HG02884 (cell line): ENCODE data around the gene ZFP1.
A peak's percentile ranks its signal among the peaks of the same experiment; 100 is the strongest.

Experiments
- ATAC-seq: cut with Tn5 transposase; IDR thresholded peaks from one replicate; pipeline ENCODE4 v1.9.1; 2021; ENCODE audit warnings: mild to moderate bottlenecking, moderate library complexity; ENCODE audit not compliant: unreplicated experiment

The ZFP1 gene

DNA sequence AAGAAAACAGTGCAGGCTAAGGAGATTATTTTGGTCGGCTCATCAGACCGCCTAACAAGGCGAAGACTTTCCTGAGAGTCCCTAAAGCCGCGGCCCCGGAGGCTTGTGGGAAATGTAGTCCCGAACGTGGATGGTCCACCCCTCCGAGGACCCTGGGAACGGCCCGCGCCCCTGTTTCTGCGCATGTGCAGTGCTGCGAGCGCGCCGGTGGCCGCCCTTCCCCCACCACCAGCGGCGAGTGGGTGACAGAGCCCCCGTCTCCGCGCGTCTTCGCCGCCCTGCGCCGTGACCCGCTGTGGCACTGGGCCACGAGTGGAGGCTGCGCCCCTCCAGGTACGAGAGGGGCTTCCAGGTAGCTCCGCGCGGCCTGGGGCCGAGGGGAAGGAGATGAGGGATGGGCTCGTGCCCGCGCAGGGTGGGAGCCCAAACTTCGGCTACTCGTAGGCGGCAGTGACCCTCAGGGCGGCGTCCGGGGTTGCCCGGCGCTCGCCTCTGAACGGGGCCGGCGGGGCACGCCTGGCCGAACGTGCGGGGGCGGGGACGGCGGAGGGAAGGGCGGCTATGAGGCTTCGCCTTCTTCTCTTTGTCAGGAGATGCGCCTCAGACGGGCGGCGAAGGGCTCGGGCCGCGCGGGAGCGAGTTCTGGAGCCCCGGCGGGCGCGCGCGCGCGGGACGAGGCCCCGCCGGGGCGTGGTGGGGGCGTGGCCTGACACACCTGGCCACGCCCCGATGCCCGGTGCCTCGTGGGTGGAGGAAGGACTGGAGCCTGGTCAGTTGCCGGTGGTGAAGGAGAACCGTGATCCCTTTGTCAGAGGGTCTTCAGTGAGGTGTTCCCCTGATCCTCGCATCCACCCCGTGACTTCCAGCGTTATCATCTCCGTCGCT lies at the start of gene ZFP1:
Gene ZFP1, plus strand, starts transcription at position 214 of the 885 bp plus-strand sequence. CDS start 4,428 bp downstream, outside the sequence.
- peak; percentile 72 for ATAC-seq

DNA sequence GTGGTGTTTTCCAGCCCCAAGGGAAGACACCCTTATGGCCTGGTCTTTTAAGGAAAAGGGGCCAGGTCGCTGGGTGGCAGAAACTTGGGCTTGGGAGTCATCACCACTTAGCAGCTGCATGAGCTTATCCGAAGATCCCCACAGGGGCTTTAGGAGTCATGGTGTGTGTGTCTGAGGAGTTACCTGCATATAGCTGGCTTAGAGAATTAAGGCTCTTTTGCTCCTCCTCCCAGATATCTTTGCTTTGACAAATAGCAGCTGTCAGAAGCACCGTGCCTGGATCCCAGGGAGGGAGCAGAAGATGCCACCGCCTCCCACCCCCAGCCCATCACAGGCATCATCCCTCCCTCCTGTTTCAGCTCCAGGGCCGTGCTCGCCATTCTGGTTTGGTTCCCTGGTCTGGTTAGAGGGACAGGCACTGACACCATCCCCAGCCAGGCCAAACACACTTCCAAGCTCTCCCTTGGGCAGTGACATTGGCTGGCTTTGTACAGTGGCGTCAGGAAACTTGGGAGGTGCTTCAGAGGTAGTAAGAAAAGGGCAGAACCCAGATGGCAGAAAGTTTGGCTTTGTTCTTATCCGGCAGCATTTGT lies 49.2 kb upstream of the ZFP1 start:
- ATAC-seq = no peak

DNA sequence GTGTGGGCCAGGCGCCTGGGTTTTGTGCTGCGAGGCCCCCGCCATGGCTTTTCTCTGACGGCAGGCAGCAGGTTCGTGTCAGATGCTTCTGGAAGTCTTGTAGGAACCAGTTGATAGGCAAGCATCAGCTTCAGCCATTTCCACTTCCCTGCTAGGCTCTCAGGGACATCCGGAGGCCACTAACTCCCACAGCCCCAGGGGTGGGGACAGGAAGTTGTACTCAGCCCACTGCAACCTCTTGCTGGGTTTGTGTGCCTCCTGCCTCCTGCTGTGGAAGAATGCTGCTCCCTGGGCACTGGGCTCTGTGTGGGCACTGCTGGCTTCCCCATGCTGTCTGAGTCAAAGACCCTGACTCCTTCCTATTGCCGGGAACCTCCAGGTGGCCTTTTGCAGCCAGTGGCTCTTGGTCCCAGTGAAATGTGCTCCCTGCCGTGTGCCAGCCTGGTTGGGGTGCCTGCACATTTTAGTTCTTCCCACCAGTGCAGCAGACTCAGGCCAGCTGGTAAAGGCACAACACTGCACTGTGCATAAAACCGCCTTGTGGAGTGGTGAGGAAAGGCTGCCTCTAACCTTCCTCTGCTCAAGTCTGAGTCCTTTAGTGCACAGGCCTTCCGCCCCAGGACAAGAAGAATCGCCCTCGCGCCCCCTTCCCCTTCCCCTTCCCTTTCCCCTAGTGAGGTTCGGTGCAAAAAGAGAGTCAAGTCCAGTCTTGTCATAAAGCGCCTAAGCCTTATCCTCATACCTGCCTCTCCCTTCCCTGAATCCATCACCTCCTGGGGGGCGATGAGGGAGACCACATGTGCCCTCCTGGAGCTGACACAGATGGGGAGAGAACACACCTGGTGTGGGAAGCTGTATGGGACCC lies 48.4 kb upstream of the ZFP1 start:
- no peak for ATAC-seq

DNA sequence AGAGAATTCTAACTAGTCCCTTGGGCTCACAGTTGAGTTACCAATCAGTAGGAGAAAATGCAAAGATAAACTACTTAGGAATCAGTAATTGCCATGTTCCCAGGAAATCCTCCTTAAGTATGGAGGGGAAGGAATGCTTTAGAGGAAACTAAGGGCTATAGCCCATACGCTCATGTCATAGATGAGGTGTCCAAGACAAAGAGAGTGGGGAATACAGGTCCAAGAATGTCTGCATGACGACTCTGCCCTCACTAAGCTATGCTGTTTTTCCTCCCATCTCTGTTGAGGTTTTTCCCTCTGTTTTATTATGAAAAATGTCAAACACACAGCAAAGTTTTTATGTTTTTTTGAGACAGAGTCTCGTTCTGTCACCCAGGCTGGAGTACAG lies 47.7 kb upstream of the ZFP1 start:
- ATAC-seq = no peak

GRCh38 chr16:75101635-75102034 lies 46.7 kb upstream of the ZFP1 start:
- ATAC-seq = no peak

DNA sequence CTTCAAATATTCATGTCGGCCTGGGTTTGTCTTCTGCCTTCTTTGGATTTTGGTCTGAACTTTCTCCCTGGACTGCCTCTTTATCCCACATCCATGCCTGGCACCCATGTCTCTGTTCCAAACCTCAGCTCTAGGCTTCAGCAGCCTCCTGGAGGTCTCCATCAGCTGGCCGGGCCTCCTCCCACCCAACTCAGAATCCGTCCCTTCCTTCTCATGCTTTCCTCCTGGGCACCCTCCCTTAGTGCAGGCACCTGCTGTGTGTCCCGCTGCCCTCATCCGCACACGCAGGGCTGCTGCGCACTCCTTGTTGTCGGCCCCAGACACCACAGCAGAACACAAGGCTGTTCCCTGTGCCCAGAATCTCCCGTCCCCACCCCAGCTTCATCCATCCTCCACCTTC lies 45.7 kb upstream of the ZFP1 start:
- no peak for ATAC-seq

- no peak for ATAC-seq
Measured at GRCh38 chr16:75103994-75104393, 44.3 kb upstream of the ZFP1 start.

DNA sequence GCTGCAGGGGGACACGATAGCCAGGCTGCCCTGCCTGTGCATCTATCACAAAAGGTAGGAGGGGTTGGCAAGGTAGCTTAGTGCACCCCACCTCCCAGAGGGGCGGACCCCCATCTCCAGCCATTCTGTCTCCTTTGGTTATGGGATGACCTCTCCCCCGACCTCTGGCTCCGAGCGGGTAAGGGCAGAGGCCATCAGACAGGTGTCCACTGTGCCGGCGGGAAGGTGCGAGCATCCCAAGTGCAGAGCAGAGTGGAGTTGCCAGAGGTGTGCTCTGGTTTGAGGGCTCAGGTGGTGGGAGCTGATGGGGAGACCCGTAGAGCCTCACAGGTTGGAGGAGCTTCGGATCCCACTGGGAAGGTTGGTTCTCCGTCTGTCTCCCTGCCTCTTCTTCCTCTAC lies 43.5 kb upstream of the ZFP1 start:
- no peak for ATAC-seq

DNA sequence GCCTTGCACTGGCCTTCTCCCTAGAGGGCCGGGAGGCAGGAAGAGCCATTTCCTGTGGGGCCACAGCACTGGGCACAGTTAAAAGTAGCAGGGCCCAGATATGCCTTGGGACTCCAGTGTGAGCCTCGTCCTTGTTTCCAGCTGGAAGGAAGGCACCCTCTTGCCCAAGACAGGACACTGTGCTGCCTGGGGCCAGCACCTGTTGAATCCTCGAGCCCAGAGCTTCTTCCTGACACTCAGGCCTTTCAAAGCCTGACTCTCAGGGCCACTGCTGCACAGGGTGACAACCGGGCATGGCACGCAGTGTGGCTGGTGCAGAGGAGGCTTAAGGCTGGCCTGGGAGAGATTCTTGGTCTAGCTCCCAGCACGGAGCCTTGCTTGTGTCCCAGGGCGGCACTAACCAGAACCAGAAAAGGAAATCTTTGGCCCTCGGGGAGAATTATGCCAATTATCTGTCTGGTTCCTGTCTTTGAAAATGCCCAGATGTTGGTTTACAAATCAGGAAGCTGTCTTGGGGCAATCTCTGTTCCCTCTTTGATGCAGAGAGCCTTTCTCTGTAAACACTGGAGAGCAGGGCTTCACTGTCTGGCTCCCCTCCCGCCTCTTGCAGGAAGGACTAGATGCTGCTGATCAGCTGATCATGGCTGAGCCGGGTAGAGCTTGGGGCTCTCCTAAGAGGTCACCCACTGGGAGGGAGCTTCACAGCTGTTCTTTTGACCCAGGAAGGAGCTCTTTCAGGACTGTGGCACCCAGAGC lies 42.8 kb upstream of the ZFP1 start:
- no peak for ATAC-seq

DNA sequence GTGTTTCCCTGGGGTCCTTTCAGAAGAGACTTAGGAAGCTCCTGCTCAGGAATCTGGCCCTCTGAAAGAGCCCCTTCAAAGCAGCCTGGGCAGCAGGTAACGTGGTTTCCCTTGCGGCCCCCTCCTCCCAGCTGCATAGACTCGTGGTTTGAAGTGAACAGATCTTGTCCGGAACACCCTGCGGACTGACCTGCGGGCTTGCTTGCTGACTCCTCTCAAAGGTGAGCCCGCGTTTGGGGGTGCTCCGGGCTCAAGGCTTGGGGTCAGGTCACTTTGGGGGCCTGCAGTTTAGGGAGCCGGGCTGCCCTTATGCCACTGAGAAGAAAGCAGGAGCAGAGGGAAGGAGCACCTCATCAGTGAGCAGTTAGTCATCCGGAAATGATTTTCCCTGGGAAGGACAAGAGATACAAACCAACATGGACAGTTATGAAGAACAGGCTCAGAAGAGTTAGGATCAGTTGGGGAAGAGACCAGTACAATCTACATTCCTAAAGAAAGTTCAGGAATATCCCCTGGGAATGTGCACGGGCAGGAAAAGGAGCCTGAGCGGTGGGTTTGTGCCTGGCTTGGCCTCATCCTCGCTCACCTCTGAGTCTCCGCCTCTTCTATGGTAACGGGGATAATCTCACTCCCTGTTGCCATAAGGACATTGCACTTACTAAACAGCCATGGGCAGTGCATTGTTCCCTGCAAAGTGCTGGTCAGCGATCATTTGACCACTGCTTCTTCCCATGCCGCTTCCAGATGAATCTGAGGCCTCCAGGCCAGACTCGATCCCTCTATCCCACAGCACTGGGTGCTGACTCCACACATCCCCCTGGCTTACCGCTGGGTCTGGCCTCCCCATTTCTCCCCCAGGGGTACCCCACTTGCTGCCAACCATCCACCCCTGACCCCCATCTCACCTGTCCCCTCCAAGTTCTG lies 41.7 kb upstream of the ZFP1 start:
- no peak for ATAC-seq

DNA sequence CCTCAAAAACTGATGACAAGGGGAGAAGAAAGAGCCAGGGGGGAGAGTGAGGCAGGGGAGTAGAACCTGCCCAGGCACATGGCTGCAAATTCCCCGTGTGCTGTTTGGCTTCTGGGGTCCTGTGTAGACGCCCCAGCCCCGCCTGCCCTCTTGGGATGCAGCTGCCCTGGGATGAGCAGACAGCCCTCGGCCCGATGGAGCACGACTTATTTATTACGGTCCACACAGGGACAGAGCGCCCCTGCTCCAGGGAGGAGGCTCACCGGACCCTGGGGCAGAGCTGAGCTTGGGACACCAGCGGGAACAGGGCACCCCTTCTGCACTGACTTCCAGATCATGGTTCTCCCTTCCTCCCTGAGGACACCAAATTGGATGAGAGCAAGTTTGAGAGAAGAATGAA lies 40.8 kb upstream of the ZFP1 start:
- ATAC-seq = no peak

DNA sequence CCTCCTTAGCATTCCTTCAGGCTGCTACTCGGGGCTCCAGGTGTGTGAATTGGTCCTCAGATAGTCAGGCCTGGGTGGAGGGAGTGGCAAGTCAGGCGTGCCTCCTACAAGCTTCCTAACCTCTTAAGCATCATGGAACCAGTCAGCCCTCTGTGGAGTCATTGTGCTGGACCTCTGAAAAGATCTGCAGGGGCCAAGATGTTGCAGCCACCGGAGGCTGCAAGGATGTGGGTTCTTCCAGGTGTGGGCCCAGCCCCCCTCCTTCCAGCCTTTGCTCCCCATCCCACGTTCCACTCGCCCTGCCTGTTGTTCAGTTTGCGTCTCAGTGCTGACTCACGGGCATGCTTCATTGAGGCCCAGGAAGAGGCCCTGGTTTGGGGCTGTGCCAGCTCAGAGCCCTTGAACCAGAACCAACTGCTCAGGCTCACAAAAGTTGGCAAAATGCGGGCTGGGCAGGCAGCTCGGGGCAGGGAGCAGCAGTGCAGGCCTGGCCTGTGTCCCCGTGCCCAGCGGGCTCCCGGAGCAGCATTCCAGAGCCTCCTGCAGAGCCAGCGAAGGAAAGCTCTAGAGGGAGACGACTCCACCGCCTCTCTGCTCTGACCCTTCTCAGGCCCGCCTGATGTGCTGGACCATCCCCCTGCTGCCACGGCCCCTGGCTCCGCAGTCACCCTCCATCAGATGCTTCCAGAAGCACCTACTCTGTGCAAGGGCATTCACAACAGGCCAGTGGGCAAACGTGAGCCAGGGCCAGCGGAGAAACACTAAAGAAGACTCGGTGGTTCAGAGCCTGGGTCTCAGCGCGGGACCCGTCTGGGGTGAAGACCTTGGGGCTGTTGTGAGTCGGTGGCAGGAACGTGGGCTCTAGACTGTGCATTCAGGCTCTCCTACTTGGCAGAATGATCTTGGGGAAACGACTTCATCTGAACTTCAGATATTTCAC lies 39.3 kb upstream of the ZFP1 start:
- no peak for ATAC-seq

- ATAC-seq = no peak
Measured at GRCh38 chr16:75109732-75110243, 38.5 kb upstream of the ZFP1 start.

GRCh38 chr16:75110637-75111513 lies 37.4 kb upstream of the ZFP1 start:
- ATAC-seq = peak; percentile 59

- peak; percentile 13 for ATAC-seq
Measured at GRCh38 chr16:75111514-75111940, 36.8 kb upstream of the ZFP1 start.

GRCh38 chr16:75111961-75112733 lies 36.2 kb upstream of the ZFP1 start:
- ATAC-seq = no peak
